D341Med (cell line): ENCODE results near the gene PCDHA1.
A peak's percentile ranks its signal among the peaks of the same experiment; 100 is the strongest.

Experiments
- DNase-seq: peaks from one replicate; pipeline ENCODE4 v3.0.0; 2012; ENCODE audit warnings: low spot score

Gene PCDHA1

DNA sequence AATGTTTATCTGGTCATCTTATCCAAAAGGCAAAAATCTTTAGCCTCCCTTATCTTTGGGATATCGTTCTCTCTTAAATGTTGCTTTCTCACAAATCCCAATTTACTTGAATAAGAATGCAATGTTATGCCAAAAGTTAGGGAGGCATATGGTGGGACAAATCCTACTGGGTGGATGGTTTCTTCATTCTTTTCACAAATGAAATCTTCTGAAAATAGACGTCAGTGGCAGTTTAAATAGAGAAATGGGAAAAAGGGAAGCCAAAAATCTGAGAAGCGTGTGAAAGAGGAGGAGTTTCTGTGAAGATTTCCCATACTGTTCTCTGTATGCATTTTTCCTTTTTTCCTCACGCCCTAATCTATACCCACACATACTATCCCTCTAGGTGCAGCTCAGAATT is 137.7 kb downstream of the PCDHA1 start:
- no peak for DNase-seq

DNA sequence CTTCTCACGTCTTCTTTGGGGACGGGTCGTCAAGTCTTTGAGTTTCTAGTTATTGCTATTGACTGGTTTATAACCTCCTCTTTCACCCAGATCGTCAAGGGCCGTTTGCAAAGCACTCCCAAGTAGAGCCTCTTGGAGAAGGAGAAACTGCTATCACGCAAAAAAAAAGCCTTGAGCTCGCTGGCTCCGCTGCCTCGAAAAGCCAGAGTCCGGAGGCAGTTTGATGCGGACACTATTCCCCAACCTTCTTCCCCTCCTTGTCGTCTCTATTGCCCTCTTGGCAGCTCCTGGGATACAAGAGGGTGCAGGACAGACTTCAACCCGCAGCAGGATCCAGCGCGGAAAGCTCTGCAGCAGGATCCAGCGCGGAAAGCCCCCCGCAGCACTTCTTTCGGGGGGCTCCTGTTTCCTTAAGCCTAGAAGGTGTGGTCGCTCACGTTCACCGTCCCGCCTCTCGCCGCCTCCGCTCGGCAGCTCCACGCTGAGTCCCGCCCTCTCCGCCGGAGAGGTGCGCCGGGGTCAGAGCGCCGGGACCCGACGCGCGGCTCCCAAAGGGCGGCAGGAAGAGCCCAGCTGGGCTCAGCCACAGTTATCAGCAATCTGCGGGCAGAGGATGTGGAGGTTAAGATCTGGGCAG is 140.0 kb downstream of the PCDHA1 start, which contains the start of gene PCDHAC1:
Gene PCDHAC1 (plus strand): TSS at position 494 of the 637 bp plus-strand sequence. CDS start 594 bp downstream, outside the sequence.
- DNase-seq, result peak; percentile 82

DNA sequence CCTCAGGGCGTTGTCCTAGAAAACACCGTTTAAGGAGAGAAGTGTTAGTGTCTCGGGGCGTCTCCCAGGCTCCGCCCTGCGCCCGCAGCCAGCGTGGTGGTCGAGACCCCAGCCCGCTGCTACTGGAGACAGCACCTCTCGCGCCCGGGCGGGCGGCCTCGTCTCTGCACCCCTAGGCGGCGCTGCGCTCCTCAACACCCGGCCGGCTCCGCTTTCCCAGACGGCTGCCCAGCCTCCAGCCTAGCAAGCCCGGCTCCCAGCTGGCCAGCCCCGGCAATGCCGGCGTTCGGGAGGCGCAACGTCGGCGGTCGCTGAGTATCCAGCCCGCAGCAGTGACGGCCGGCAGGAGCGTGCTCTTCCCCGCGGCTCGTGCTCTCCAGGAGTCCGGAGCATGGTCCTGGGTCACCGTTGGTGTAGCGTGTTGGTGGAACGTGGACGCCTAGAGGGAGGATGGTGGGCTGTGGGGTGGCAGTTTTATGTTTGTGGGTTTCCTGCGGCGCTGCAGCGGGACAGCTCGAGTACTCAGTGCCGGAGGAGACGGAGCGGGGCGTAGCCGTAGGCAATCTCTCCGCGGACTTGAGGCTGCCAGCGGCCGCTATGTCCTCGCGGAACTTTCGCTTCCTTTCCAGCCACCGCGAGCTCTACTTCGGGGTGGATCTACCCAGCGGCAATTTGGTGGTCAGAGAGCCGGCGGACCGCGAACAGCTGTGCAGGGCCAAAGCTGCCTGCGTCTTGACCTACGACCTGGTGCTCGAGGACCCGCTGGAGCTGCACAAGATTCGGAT is 140.7 kb downstream of the PCDHA1 start:
- peak; percentile 93 for DNase-seq

DNA sequence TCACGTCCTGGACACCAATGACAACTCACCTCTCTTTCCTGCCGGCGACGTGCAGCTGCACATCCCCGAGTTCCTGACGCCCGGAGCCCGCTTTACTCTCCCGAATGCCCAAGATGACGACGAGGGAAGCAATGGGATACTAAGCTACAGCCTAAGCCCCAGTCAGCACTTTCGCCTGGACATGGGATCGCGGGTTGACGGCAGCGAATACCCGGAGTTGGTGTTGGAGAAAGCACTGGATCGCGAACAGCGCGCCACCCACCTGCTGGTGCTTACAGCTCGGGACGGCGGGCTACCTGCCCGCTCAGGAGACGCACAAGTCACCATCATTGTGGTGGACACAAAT is 141.3 kb downstream of the PCDHA1 start:
- DNase-seq, result no peak

DNA sequence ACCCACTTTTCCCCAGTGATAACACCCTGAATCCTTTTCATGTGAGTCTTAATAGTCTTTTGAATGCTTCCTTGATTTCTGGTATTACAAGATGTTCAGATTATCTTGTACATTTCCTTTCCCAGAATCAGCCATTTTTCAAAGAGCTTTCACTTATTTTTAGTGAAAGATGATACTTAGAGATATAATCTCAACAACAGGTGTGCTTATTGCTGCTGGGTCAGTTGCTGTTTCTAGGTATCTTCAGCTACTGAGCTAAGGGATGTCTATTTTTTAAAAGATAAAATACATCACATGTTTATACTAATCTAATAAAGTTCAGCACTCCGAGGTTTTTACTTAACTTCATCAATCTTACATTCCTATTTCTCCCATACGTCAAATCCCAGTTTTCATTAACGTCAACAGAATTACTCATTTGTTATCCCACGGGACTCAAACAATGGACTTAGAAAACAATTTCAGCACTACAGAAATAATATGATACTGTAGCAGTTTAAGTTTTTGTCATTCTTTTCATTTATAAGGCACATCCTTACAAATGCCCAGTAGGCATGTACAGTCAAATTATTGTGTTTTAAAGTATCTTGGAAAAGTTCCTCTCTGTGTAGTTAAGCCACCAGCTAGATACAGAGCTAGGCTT is 149.1 kb downstream of the PCDHA1 start:
- no peak for DNase-seq

DNA sequence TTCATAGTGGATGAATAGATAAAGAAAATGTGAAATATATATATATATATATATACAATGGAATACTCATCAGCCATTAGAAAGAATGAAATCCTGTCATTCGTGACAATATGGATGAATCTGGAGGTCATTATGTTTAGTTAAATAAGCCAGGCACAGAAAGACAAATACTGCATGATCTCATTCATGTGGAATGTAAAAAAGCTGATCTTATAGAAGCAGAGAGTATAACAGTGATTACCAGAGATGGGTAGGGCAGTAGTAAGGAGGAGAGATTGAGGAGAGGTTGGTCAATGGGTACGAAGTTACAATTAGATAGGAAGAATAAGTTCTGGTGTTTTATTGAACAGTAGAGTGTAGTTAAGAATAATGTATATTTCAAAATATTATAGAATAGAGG is 160.6 kb downstream of the PCDHA1 start:
- DNase-seq, result no peak

DNA sequence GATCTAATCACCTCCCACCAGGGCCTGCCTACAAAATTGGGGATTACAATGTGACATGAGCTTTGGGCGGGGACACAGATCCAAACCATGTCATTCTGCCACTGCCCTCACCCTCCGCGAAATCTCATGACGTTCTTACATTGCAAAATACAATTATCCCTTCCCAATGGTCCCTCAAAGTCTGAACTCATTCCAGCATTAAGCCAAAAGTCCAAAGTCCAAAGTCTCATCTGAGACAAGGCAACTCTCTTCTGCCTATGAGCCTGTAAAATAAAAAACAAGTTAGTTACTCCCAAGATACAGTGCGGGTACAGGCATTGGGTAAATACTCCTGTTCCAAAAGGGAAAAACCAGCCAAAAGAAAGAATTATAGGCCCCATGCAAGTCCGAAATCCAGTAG is 165.7 kb downstream of the PCDHA1 start:
- DNase-seq, result no peak

DNA sequence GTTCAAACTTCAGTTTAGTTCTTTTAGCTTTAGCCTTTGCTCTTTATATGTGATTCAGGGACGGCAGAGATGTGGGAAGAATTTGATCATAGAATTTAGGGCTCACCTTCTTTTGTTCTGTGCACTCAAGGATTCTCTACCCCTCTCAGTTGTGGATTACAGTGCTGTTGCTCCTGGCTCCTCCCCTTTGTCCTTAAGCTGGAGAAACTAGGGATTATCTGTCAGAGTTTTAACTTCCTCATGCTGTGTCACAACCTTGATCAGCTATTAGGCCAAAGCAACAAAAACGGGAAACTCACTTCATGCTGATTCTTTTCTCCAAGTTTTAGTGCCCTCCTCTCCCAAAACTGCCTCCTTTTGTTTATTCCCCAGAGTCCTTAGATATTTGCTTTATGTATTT is 167.3 kb downstream of the PCDHA1 start:
- DNase-seq, result no peak

DNA sequence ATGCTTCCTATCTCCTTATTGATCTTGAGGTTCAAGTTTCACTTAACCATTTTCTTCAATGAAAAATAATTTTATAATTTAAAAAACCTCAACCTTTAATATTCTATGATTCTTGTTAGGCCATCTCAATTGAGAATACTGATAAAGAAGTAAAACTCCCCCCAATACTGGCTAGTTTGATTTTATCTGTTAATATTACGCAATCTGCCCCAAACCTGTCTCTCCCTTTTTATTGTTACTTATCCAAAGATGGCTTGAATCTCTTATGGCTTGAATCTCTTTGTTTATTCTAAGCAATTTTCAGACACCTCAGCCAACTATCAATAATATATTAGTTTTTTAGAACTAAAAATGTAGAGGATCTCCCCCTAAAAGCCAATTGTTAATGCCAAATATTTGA is 176.2 kb downstream of the PCDHA1 start:
- no peak for DNase-seq

DNA sequence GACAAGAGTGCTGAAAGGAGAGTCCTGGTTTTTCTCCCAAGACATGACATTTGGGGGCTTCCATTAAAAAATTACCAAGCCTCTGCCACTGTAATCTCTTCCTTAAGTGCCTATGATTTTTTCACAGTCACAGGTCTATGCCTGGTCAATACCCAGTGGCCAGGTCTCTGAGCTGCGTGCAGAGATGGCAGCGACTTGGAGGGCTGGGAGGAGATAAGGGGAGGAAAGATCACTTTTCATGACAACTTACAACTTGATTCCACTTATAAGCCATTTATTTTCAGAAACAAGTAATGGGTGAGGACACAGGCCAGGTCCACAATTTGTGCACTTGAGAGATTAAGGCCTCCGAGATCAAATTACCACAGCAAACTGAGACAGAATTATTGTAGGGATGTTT is 178.4 kb downstream of the PCDHA1 start:
- no peak for DNase-seq

DNA sequence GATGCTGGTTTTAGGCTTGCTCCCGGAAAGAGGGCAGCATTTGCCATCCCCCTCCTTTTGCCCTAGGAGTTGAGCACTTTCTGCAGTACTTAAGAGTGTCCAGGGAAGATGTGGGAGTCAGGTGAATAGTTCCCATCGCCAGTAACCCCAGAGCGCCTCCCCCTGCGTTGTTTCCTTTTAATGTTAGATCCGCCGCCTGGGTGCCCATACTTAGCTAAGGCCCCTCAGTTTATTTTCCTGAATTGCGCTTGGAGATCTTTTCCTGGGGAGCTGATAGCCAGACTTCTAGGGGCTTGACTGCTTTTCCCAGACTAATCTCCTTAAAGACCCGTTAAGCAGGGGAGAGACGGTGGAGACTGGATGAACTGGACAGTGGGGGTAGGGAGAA is 180.0 kb downstream of the PCDHA1 start:
- no peak for DNase-seq

DNA sequence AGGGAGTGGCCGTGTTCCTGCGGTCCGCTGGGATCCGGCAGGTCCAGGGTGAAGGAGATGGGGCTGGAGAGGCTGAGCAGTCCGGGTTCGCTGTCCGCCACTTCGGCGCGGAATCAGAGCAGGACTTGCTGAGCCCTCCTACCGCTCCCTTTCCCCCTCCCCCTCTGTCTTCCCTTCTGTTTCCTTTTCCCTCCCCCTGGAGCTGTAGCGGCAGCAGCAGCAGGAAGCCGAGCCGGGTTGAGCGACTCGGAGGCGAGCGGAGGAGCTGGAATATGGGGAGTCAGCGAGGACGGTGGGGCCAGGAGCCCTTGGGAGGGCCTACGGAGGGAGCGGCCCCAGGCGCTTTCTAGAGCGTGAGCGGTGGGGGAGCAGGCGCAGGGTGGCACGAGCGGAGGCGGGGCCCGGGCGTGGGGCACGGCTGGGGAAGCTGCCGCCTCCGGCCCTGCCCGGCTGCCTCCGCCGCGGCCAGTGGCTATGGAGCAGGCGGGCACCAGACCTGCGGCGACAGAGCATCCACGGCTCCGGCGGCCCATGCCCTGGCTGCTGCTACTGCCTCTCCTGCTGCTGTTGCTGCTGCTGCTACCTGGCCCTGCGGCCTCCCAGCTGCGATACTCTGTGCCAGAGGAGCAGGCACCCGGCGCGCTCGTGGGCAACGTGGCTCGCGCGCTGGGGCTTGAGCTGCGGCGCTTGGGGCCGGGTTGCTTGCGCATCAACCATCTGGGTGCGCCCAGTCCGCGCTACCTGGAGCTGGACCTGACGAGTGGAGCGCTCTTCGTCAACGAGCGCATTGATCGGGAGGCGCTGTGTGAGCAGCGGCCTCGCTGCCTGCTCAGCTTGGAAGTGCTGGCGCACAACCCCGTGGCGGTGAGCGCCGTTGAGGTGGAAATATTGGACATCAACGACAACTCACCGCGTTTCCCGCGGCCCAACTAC is 180.6 kb downstream of the PCDHA1 start, which contains the start of gene PCDHAC2:
Gene PCDHAC2 (plus strand): TSS at position 184 of the 933 bp plus-strand sequence. CDS start 291 bp downstream, at position 475.
- DNase-seq, result peak; percentile 77

DNA sequence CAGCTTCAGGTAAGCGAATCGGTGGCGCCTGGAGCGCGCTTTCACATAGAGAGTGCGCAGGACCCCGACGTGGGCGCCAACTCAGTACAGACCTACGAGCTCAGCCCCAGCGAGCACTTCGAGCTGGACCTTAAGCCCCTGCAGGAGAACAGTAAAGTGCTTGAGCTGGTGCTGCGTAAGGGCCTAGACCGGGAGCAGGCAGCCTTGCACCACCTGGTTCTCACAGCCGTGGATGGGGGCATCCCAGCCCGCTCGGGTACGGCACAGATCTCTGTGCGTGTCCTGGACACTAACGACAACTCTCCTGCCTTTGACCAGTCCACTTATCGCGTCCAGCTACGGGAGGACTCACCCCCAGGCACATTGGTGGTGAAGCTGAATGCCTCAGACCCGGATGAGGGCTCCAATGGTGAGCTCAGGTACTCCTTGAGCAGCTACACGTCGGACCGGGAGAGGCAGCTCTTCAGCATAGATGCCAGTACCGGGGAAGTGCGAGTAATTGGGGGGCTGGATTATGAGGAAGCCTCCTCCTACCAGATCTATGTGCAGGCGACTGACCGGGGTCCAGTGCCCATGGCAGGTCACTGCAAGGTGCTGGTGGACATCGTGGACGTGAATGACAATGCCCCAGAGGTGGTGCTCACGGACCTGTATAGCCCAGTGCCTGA is 181.4 kb downstream of the PCDHA1 start:
- peak; percentile 31 for DNase-seq

DNA sequence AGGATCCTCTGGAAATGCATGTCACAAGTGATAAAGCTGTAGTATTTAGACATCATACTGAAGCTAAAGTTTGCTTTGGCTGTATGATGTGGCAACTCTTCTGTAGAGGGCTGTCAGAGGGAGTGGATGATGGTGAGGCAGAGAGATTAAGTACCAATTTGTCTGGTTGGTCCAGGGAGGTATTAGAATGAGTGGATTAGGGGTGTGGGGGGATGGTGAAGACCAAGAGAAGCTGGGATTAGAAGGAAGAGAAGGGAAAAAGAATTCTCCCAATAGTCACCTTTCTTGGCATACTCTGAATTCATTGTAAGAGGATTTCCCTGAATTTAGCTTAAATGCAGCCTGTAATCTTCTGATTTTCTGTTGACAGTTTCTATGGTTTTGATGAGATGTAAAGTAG is 183.9 kb downstream of the PCDHA1 start:
- peak; percentile 46 for DNase-seq

DNA sequence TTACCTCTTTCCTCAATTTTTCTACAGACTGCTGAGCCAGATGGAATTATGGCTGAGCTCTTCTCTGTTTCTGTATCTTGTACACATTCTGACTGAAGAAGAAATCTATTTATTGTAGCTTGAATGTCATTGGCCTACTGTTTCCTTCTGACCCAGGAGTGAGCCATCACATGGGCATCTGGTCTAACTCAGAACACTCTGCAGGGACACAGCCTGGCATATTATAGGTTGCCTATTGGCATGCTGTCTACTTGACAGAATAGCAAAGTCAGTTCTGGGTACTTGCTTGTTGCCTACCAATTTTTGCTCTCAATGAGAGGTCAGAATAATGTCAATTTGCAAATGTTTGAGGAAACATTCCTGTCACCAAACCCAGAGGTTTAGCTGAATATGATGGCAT is 187.6 kb downstream of the PCDHA1 start:
- no peak for DNase-seq

DNA sequence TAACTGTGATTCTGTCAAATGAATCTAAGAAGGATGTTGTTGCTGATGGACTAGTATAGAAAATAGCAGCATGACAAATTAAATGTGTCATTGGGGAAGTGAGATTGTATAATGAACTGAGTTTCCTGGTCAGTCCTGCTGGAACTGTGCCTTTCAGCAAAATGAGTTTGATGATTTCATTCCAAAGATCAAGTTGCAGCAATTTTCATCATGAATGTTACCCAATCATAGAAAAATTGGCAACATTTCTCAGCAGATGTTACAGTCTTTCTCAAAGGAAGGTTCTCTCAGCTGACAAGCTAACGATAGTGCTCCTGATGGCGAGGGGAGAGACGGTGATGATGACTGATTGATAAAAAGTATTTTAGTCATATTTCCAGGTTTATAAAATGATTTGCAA is 191.1 kb downstream of the PCDHA1 start:
- DNase-seq, result no peak

DNA sequence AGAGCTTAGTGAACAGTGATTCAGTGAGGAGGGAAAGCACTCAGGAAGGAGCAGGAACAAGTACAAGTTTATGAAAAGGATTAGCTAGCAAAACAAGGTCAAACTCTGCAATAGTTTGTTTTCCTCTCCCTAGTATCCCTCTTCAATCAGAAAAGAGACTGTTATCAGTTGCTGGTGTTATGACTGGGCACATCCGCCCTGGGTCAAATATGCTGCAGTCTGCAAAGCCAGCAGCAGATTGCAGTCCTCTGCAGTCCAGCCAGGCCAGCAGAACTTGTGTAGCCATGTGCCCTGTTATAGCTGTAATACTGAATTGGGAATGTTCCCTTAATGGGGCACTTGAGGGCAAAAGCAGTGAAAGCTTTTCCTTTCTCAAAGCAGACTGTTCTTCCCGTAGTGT is 192.3 kb downstream of the PCDHA1 start:
- DNase-seq, result no peak

DNA sequence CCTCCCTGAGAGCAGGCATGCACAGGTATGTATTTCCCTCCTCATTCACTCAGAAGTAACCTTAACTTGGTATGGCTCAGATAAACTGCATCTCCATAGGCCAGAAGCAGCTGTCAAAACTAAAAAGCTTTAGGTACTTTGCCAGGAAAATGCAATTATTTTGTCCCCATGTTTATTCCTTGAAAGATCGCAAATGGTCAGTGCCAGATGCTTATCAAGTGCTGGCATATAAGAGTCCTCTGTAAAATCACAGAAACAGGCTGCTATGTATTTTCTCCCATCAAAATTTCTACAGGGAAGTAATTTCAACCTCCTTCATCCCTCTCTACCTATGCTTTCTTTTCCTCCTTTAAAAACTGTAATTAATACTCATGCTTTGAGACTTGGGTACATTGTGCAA is 193.0 kb downstream of the PCDHA1 start:
- no peak for DNase-seq

DNA sequence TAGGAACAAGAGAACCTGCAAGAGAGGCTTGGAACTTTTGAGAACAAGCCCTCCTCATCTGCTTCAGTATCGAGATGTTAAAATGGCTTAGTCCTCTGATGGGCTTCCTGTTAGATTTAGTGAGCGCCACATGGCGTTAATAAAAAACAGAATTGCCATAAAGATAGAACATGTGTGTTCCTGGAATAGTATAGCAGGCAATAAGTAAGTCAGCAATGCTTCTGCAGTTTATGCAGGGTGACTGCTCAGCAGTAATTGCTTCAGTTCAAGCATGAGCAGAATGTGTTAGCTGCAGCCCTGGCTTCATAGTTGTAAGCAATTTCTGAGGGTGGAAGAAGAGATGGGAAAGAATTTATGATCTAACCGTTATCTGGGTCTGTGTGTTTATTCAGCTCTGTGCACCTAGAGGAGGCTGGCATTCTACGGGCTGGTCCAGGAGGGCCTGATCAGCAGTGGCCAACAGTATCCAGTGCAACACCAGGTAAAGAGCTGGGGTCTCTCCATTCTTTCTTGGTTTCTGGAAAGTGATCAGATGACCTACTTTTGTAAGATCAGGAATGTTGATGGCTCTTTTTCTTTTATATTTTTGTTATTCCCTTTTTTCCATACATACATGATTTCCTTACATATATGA is 196.3 kb downstream of the PCDHA1 start:
- DNase-seq, result no peak

DNA sequence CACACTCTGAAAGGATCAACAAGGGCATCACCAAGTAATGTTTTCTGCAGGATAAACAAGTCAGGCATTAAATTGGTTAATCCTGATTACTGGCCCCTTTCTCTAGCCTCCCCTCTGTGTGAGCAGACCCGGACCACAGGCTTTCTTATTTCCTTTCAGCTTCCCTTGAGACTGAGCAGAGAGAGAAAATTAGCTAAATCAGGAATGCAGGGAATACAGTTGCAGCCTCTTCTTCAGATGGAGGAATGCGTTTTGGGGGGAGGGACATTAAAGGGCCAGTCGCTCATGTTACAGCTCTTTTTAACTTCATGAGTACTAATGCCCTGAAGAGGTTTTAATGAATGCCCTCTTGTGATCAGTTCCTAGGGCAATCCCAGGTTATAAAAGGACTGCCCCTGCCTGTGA is 200.2 kb downstream of the PCDHA1 start:
- peak; percentile 42 for DNase-seq

DNA sequence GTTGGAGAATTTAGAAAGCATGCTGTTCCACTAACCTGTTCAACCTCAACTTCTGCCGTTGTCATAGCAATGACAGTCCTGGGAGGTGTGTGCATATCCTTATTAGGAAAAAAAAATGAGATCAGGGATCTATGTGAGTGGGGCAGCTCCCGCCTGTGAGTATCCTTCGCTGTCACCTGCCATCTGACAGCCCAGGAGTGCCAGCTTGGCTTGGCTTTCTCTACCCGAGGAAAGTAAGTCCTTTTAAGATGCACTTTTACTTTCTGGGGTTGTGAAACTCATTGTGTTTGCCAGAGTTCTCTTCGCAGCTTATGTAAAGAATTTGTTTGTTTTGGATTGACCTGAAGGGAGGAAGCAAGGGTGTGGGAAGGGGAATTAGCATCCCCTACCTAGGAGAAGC is 202.2 kb downstream of the PCDHA1 start:
- DNase-seq, result no peak
